Ramos (cell line): ENCODE measurements around the gene SHOC1.
"Not testable (repeated sequence)": the region's sequence is repeated elsewhere in the genome, so short reads cannot be mapped to it uniquely, and the experiment has no call there.

ENCODE experiments used
- in situ Hi-C: fragments of 300-500 bp; cut with MboI; formaldehyde crosslinking; loops from one replicate; pipeline ENCODE4 v1.14.3; 2022; ENCODE audit warnings: low sequenced_read_pairs; ENCODE audit not compliant: unreplicated experiment

The SHOC1 gene

DNA sequence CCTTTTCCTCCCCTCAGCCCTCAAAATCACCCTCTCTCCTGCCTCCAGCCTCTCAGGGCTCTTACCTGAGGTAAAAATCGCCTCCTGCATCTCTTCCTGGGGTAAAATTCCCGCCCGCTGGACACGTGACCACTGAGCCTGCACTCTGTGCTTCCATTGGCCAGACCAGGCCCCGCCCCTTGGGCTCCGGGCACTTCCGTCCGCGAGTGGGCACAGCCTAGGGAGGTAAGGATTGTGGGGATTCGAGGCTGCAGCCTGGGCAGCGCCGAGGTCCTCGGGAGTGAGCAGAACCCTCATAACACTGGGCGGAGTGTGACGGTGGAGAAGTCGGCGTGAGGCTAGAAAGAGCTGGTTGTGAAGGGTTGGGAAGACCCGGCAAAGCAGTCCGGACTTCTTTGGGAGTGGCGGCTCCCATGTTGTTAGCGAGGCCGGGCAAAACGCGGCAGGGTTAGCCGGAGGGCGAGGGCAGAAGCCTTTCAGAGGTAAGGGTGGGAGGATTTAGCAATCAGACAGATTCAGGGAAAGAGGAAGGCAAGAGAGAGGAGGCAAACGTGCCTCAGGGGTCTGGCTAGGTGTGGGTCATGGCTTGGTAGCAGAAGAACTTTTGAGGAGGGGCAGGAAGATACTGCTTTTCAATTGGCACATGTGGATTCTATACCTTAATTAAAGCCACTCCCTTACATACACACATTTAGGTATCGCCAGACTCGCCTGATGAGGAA lies at the start of gene SHOC1:
SHOC1 (minus strand) TSS at position 103 of the 722 bp plus-strand sequence. CDS start 3,519 bp downstream, outside the sequence.
- in situ Hi-C loops = no loop called here

- in situ Hi-C loops = no loop called here
Observed at GRCh38 chr9:111843971-111844370, 49.2 kb upstream of the SHOC1 start.

GRCh38 chr9:111842313-111842712 lies 47.6 kb upstream of the SHOC1 start:
- in situ Hi-C loops = no loop called here

GRCh38 chr9:111840442-111840841 lies 45.7 kb upstream of the SHOC1 start:
- in situ Hi-C loops = no loop called here

DNA sequence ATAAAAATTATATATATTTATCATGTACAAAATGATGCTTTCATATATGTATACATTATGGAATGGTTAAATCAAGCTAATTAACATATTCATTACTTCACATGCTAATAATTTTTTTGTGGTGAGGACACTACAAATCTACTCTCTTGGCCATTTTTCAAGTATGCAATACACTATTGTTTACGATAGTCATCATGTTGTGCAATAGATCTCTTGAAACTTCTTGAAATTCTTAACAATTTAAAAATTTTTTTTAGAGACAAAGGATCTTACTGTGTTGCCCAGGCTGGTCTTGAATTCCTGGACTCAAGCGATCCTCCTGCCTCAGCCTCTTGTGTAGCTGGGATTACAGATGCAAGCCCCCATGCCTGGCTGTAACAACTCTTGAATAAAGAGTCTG lies 45.2 kb upstream of the SHOC1 start:
- in situ Hi-C loops = no loop called here

DNA sequence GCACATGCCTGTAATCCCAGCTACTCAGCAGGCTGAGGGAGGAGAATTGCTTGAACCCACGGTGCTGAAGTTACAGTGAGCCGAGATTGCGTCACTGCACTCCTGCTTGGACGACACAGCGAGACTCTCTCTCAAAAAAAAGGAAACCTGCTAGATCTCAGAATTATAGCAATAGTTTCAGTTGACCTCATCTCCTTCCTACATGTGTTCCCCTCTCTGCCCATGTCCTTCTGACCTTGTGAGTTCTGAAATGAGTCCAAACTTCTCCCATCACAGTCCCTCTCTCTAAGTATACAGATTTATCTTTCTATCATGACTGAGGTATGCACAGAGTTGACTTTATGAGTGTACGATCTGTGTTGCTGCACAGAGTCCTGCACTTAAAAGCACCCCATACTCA lies 44.6 kb upstream of the SHOC1 start:
- in situ Hi-C loops = no loop called here

DNA sequence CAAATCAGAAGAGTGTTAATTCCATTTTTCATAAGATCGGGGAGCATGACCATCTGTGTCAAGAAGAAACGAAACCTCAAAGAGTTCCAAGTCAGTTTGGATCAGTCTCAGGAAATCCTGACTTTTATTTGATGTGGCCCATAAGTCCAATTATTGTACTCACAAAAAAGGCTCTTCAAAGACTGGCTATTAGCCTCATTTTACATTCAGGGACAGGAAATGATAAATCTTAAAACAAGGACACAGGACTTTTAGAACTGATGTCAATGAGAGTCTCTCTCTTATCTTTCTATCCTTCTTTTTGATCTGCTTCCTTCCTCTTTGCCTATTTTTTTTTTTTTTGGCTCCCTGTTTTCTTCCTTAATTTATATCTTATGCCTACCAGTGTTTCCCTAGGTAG lies 43.7 kb upstream of the SHOC1 start:
- in situ Hi-C loops = no loop called here

GRCh38 chr9:111836311-111836710 lies 41.6 kb upstream of the SHOC1 start:
- in situ Hi-C loops = no loop called here

DNA sequence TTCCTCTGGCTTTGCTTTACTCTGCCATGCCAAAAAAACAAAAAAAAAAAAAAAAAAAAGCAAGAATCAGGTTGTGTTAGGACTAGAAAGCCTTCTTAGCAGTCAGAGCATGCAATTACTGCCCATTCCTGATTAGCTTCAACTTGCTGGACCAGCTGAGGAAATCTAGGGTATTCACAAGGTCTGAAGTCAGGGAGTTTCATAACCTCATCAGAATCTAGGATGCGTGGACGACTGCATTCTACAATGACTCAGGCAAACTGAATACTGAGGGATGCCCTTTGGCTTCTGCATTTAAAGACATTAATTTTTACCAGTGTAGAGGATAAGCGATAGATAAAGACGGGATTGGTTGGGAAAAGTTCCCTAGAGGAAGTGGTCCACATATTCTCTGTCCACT lies 39.2 kb upstream of the SHOC1 start:
- in situ Hi-C loops = no loop called here

- in situ Hi-C loops = no loop called here
Observed at GRCh38 chr9:111832449-111832848, 37.7 kb upstream of the SHOC1 start.

DNA sequence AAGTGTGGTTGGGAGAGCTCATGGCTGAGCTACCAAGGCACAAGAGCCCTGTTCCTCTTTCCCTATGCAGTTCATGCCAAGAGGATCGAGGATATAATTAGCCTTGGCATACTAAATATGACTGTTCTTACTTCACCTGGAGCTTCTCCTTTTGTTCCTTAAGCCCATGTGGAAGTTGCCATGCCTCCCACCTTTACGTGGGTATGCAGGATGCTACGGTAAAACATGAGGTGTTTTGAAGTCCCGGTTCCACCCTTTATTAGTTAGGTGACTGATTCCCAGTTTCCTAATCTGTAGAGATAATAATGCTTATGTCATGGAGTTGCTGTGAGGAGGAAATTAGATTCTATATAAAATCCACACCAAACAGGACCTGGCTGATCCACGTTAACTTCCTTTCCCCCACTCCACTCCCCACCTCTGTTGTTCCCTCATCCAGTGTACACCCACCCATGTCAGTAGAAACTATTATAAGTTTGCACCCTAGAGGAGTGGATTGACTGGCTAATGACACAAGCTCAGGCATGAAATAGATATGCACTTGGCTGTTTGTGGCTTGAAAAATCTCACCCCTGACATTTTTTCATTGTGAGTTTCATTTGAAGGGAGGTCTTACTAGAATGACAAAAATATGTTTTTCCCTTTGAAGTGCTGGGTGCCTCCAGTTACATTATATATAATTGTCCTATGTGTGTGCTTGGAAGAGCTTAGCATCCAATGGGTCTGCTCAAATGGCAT lies 36.8 kb upstream of the SHOC1 start:
- in situ Hi-C loops = no loop called here

GRCh38 chr9:111828193-111828592 lies 33.5 kb upstream of the SHOC1 start:
- in situ Hi-C loops = no loop called here

DNA sequence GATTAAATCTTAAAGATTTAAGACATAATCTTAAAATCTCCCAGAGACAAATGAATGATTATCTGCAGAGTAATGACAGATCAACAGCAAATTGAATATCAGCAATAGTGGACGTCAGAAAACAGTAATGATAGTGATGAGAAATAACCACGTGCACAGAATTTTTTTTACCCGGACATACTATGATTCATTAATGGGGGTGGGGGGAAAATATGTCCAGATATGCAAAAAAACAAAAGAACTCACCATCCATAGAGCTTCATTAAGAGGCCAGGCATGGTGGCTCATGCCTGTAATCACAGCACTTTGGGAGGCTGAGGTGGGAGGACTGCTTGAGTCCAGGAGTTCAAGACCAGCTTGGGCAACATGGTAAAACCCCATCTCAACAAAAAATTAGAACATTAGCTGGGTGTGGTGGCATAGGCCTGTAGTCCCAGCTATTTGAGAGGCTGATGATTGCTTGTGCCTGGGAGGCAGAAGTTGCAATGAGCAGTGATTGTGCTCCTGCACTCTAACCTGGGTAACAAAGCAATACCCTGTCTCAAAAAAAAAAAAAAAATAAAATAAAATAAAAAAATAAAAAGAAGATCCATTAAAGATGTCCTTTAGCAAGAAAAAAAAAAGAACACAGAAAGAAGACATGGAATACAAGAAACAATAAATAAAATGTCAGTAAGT lies 30.9 kb upstream of the SHOC1 start:
- in situ Hi-C loops = no loop called here

- in situ Hi-C loops = no loop called here
Observed at GRCh38 chr9:111821006-111821528, 26.3 kb upstream of the SHOC1 start.

DNA sequence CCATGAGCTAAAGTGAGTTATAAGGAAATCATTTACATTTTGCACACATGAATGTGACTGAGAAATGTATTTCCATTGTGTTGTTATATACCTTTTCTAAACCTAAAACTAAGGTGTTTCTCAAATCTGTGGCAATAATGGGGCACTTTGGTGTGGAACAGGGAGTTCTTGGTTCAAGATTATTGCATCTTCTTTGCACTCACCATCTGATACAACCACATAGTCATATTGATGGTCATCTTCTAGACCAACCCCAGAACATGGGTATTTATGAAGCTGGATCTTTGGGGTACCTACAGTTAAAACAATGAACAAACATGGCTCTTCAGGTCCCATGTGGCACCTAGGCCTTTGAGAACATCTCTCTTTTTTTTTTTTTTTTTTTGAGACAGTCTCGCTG lies 24.6 kb upstream of the SHOC1 start:
- in situ Hi-C loops = no loop called here

DNA sequence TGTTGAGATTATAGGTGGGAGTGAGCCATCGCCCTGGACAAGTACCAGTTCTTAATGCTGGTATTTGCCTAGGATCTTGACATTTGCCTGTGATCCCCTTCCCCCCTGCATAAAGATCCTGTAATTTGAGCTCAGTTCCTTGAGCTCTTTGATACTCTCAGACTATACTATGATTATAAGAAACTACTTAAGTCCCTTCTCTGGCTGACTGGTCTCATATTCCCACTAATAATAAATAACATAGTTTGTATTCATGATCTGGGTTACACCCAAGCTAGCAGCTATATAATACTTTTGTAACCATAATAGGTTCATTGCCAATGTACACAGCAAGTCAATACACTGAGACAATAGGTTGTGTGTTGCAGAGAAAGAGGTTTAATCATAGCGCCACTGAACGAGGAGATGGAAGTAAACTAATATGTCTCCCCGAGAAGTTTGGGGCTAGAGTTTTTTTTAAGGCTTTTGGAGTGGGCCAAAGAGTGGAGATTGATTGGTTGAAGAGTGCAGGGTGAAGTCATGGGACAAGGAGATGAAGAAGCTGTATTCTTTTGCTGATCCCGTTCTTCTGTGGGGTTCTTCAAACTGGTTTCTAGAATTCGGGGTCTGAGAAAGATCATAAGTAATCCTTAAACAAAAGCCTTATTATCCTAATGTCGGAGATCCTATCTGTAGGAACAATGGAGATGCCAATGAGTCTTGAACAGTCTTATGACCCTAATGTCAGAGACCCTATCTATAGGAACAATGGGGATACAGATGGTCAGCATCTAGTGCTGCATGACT lies 20.7 kb upstream of the SHOC1 start:
- in situ Hi-C loops = no loop called here

- in situ Hi-C loops = no loop called here
Observed at GRCh38 chr9:111812337-111812736, 17.6 kb upstream of the SHOC1 start.

DNA sequence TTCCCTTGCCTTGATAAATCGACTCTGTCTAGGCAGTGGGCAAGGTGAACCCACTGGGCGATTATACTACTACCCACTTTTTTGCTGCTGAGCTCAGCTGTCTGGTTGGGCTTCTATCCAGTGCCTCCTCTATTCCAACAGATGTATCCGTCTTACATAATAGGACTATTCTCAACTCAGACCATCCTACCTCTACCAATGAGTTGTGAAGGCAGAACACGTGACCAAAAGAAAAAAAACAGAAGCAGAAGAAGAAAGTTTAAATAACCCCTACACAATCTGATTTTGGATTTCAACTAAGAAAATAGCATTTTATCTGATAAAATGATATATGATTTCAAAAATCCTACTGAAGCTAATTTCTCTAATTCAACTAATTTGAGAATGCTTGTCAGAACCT lies 16.2 kb upstream of the SHOC1 start:
- in situ Hi-C loops = no loop called here

DNA sequence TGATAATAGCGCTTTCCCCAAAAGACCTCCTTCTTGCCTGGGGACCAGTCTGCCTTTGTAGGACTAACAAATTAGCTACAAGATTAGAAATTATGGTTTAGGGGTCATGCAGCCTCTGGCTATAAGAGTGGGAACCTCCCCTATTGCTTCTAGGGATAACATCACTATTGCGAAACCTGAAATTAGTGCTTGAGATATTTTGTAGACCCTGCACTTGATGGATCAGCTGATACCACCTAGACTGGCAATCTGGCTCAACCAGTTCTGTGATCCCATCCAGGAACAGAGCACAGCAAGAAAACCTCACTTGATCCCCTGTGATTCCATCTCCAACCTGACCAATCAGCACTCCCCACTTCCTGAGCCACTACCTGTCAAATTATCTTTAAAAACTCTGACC lies 15.7 kb upstream of the SHOC1 start:
- in situ Hi-C loops = not testable (repeated sequence)

DNA sequence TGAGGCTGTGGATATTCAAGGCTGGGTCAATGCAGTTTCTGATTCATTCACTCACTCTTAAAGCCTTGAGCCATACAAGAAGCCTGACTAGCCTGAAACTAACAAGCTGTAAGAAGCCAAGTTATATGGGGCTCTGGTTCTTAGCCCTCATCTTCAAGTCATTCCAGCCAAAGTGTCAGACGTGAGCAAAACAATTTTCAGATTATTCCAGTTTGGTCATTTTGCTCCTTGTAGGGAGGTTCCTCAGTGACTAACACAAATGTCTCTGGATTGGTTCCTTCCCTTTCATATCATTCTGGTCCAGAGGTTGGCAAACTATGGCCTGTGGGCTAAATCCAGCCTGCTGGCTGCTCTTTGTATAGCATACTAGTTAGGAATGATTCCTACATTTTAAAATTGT lies 12.5 kb upstream of the SHOC1 start:
- in situ Hi-C loops = no loop called here
